ENCODE data around the gene CDK14.

The CDK14 gene

DNA sequence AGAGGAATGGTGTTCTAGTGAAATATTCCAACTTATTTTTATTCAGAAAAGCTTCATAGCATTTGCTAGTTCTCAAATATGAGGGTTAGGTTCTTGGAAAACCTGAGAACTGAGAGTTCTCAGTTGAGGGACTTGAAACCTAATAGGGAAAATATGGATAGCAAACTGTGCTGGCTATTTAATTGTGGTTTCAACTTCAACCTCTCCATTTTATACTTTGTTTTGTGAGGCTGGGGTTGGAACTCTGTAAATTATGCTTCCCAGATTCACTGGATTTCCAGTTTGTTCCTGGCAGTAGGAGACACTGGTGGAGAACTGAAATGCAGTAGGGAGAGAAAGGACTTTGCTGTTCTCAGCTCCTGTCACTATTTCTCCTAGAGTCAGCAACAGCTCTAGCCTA is 52.7 kb downstream of the CDK14 start:
- TF ChIP-seq, protein P1, sequence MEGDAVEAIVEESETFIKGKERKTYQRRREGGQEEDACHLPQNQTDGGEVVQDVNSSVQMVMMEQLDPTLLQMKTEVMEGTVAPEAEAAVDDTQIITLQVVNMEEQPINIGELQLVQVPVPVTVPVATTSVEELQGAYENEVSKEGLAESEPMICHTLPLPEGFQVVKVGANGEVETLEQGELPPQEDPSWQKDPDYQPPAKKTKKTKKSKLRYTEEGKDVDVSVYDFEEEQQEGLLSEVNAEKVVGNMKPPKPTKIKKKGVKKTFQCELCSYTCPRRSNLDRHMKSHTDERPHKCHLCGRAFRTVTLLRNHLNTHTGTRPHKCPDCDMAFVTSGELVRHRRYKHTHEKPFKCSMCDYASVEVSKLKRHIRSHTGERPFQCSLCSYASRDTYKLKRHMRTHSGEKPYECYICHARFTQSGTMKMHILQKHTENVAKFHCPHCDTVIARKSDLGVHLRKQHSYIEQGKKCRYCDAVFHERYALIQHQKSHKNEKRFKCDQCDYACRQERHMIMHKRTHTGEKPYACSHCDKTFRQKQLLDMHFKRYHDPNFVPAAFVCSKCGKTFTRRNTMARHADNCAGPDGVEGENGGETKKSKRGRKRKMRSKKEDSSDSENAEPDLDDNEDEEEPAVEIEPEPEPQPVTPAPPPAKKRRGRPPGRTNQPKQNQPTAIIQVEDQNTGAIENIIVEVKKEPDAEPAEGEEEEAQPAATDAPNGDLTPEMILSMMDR (IDR thresholded peaks at IDR 0.05): no peak
- H3K27me3 ChIP-seq: no peaks in the 10 kb centered on the region
- no peaks in the 10 kb centered on the region for H3K9me3 ChIP-seq
- no peak overlapping the region for H3K27ac ChIP-seq
- H3K4me3 ChIP-seq (ENCODE audit: low read depth in 1 of 2, low read length in 1 of 2): no peak overlapping the region
- no peaks in the 10 kb centered on the region for H3K36me3 ChIP-seq
- H3K4me1 ChIP-seq (ENCODE audit: control insufficient read depth in 1 of 2, insufficient read depth in 1 of 2, low read depth in 1 of 2, low read length in 1 of 2): no peaks in the 10 kb centered on the region

DNA sequence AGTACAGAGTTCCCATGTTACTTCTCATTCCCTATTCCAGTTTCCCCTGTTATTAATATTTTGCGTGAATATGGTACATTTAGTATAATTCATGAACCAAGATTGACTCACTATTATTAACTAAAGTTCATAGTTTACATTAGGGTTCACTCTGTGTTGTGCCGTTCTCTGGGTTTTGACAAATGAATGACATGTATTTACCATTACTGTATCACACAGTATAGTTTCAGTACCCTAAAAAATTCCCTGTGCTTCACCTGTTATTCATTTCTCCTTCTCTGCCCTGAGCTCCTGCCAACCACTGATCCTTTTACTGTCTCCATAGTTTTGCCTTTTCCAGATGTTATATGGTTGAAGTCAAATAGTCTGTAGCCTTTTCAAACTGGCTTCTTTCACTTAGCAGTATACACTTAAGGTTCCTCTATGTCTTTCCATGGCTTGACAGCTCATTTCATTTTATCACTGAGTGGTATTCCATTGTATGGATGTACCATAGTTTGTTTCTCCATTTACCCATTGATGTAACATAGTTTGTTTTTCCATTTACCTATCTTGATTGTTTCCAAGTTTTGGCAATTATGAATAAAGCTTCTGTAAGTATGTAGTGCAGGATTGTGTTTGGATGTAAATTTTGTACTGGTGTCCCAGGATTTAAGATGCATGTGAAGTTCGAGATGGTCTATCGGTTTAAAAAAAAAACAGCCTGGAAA is 58.8 kb downstream of the CDK14 start:
- Histone ChIP-seq H3K4me1 (ENCODE audit: control insufficient read depth in 1 of 2, insufficient read depth in 1 of 2, low read depth in 1 of 2, low read length in 1 of 2) (peaks cover 9 to 15% of the 10 kb centered on the region in 2 experiments), H3K36me3 (no peaks in the 10 kb centered on the region), H3K27me3 (no peaks in the 10 kb centered on the region), H3K9me3 (no peaks in the 10 kb centered on the region), H3K4me3 (ENCODE audit: low read depth in 1 of 2, low read length in 1 of 2) (no peak overlapping the region), H3K27ac (peak overlapping the region; percentile 64)
- TF ChIP-seq, protein P1 (IDR thresholded peaks at IDR 0.05): no peak

DNA sequence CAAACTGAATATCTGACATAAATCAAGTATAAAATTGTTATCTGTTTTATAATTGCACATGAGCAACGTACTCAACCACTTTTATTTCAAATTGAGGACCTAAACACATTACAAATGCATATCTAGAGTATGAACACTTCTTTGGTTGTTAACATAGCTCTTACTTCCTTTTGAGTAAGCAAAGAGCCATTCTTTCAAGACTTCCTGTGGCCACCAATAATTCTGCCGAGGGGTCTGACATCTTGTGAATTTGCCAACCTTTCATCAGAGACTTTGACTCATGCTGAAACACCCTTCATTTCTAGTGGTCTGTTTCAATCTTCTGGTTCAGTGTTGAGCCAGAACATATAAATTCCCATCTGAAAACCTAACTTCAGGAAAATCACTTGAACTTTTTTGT is 59.4 kb downstream of the CDK14 start:
- no peak overlapping the region for H3K4me3 ChIP-seq (ENCODE audit: low read depth in 1 of 2, low read length in 1 of 2)
- peak overlapping the region; percentile 64 for H3K27ac ChIP-seq
- no peaks in the 10 kb centered on the region for H3K27me3 ChIP-seq
- no peaks in the 10 kb centered on the region for H3K36me3 ChIP-seq
- no peaks in the 10 kb centered on the region for H3K9me3 ChIP-seq
- TF ChIP-seq, protein P1 (IDR thresholded peaks at IDR 0.05): no peak
- H3K4me1 ChIP-seq (ENCODE audit: control insufficient read depth in 1 of 2, insufficient read depth in 1 of 2, low read depth in 1 of 2, low read length in 1 of 2): peaks cover 9 to 15% of the 10 kb centered on the region in 2 experiments

DNA sequence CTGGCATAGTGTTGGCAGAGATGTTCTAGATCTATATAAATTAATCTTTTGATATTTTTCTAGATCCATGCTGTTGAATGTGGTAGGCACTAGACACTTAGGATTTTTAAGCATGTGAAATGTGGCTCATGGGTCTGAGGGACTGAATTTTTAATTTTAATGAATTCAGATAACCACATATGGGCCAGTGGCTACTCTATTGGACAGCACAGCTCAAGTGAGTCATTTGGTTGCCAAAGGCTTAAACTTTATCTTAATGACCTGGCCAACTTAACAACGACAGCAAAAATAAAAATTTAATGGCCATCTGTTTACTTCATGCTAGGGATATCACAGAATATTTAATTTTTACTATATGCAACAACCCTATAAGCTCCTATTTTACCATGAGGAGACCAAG is 61.4 kb downstream of the CDK14 start:
- H3K36me3 ChIP-seq: no peaks in the 10 kb centered on the region
- no peak overlapping the region for H3K27ac ChIP-seq
- no peak overlapping the region for H3K4me3 ChIP-seq (ENCODE audit: low read depth in 1 of 2, low read length in 1 of 2)
- no peaks in the 10 kb centered on the region for H3K9me3 ChIP-seq
- TF ChIP-seq, protein P1 (IDR thresholded peaks at IDR 0.05): no peak
- peaks cover 9 to 15% of the 10 kb centered on the region in 2 experiments for H3K4me1 ChIP-seq (ENCODE audit: control insufficient read depth in 1 of 2, insufficient read depth in 1 of 2, low read depth in 1 of 2, low read length in 1 of 2)
- H3K27me3 ChIP-seq: no peaks in the 10 kb centered on the region

DNA sequence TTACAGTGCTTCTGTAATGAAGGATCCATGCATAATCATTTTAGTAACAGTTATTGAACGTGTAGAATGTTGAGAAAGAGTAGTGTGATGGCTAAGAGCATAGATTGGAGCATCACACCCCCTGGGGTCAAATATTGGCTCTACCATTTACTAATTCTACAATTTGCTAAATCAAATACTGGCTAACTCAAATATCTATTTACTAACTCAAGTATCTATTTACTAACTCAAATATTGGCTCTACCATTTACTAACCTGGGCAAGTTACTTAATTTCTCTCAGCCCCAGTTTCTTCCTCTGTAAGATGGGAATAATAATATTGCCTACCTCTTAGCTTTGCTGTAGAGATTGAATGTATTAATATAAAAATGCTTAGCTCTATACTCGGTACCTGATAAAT is 64.0 kb downstream of the CDK14 start:
- Histone ChIP-seq H3K27ac (no peak overlapping the region), H3K27me3 (no peaks in the 10 kb centered on the region), H3K4me1 (ENCODE audit: control insufficient read depth in 1 of 2, insufficient read depth in 1 of 2, low read depth in 1 of 2, low read length in 1 of 2) (peaks cover 9 to 11% of the 10 kb centered on the region in 2 experiments), H3K4me3 (ENCODE audit: low read depth in 1 of 2, low read length in 1 of 2) (no peak overlapping the region), H3K9me3 (no peaks in the 10 kb centered on the region), H3K36me3 (no peaks in the 10 kb centered on the region)
- TF ChIP-seq, protein P1 (IDR thresholded peaks at IDR 0.05): no peak

All from neutrophil (primary cell).